ENCODE measurements around the gene SIRT2.

The SIRT2 gene

DNA sequence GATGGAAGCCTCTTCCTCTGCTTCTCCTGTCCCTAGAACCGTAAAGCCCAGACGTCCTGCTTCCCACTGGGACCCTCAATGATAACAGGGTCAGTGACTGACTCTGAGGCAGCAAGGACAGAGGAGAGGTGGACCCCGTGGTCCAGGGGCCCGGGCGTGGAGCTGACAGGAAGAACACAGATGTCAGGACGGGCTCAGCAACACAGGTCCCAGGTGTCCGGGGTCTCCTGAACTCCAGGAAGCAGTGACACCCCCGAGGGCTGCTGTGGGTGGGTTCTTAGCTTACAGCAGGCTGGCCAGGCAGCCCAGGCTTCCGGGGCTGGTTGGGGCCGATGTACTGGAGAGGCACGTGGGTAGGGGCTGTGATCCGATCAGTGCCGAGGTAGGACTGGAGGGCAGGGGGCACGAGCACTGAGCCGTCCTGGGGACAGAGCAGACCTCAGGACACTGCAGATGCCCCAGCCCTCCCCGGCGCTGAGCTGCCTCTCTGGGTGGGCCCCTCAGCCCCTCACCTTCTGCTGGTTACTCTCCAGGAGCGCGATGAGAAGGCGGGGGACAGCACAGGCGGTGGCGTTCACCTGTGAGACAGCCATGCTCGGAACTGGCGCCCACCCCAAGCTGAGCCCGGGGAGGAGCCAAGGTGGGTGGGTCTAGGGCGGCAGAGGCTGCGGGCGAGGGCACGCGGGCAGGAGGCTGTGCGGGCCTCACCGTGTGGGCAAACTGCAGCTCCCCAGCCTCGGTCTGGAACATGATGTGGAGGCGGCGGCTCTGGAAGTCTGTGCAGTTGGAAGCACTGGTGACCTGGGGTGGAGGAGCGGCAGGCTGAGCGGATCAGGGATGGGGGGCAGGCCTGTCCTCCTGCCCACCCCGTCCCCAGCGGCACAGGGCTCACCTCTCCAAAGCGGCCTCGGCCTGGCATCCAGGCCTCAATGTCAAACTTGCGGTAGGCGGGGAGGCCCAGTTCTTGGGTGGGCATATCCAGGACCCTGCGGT lies 16.2 kb upstream of the SIRT2 start:
- Histone ChIP-seq H3K9ac (ENCODE audit: low read length) (no peak overlapping the region), H2BK5ac (ENCODE audit: low read depth, low read length, poor library complexity, severe bottlenecking) (no peak overlapping the region), H2BK12ac (ENCODE audit: low read length in 2 of 2) (no peak overlapping the region), H3K27me3 (ENCODE audit: control insufficient read depth in 1 of 2, insufficient read depth in 1 of 2, low read length in 2 of 2) (peaks cover 6 to 8% of the 10 kb centered on the region in 2 experiments), H3K27ac (ENCODE audit: low read length, poor library complexity, severe bottlenecking) (no peak overlapping the region), H3K18ac (ENCODE audit: low read depth in 1 of 2, low read length in 2 of 2) (no peak overlapping the region), H2BK15ac (ENCODE audit: low read depth, poor library complexity, severe bottlenecking) (no peak overlapping the region), H3K79me1 (replicated peaks; ENCODE audit: low read length, poor library complexity, severe bottlenecking) (no peaks in the 10 kb centered on the region), H3K4me3 (ENCODE audit: insufficient read depth in 1 of 2, low read depth in 1 of 2, low read length in 2 of 2) (no peak overlapping the region), H3K36me3 (ENCODE audit: control insufficient read depth in 1 of 2, insufficient read depth in 2 of 2, low read depth in 1 of 2, low read length in 2 of 2) (peaks cover 0 to 21% of the 10 kb centered on the region in 2 experiments), H2AFZ (ENCODE audit: low read depth, low read length) (no peak overlapping the region), H3K23ac (ENCODE audit: low read length in 2 of 2) (no peak overlapping the region), H3K4me1 (ENCODE audit: control insufficient read depth, insufficient read depth, low read depth, low read length) (peaks cover 4% of the 10 kb centered on the region), H3K4me2 (ENCODE audit: low read length, poor library complexity, severe bottlenecking) (no peak overlapping the region), H3K4ac (ENCODE audit: low read depth in 1 of 2, low read length in 2 of 2) (no peak overlapping the region), H2AK5ac (ENCODE audit: low read length, severe bottlenecking) (no peak overlapping the region), H4K8ac (ENCODE audit: low read length) (no peak overlapping the region), H3K9me3 (ENCODE audit: control insufficient read depth, low read length) (no peaks in the 10 kb centered on the region), H2BK120ac (ENCODE audit: low read depth, low read length) (no peak overlapping the region), H4K91ac (ENCODE audit: low read length) (peak overlapping the region; percentile 28), H3K14ac (ENCODE audit: low read length in 2 of 2) (no peak overlapping the region)
- DNase-seq = no peak
- 96% methylated on average over 44 of the region's 44 CpGs for WGBS

DNA sequence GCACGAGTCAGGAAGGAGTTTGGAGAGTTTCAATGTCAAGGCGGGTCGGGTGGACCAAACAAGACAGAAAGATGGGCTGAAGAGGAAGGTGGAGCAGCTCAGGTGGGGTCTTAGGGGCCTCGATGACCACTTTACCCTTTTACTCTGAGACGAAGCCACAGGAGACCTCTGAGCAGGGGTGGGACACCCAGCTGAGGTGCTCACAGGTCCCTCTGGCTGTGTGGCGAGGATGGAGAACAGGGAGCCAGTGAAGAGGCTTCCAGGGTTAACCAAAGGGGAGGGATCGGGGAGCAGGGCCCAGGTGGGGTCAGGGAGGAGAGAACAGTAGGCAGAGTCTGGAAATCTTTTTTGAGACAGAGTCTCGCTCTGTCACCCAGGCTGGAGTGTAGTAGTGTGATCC lies 14.5 kb upstream of the SIRT2 start:
- Histone ChIP-seq H3K14ac (ENCODE audit: low read length in 2 of 2) (no peak overlapping the region), H3K9ac (ENCODE audit: low read length) (no peak overlapping the region), H3K4ac (ENCODE audit: low read depth in 1 of 2, low read length in 2 of 2) (no peak overlapping the region), H2BK12ac (ENCODE audit: low read length in 2 of 2) (no peak overlapping the region), H3K27ac (ENCODE audit: low read length, poor library complexity, severe bottlenecking) (no peak overlapping the region), H3K23ac (ENCODE audit: low read length in 2 of 2) (no peak overlapping the region), H3K79me1 (replicated peaks; ENCODE audit: low read length, poor library complexity, severe bottlenecking) (no peaks in the 10 kb centered on the region), H2BK5ac (ENCODE audit: low read depth, low read length, poor library complexity, severe bottlenecking) (no peak overlapping the region), H3K4me3 (ENCODE audit: insufficient read depth in 1 of 2, low read depth in 1 of 2, low read length in 2 of 2) (no peak overlapping the region), H2AK5ac (ENCODE audit: low read length, severe bottlenecking) (no peak overlapping the region), H3K36me3 (ENCODE audit: control insufficient read depth in 1 of 2, insufficient read depth in 2 of 2, low read depth in 1 of 2, low read length in 2 of 2) (peaks cover under 1 to 18% of the 10 kb centered on the region in 2 experiments), H2BK120ac (ENCODE audit: low read depth, low read length) (no peak overlapping the region), H2BK15ac (ENCODE audit: low read depth, poor library complexity, severe bottlenecking) (no peak overlapping the region), H4K91ac (ENCODE audit: low read length) (no peak overlapping the region), H3K4me1 (ENCODE audit: control insufficient read depth, insufficient read depth, low read depth, low read length) (peaks cover 4% of the 10 kb centered on the region), H3K27me3 (ENCODE audit: control insufficient read depth in 1 of 2, insufficient read depth in 1 of 2, low read length in 2 of 2) (peaks cover 6 to 8% of the 10 kb centered on the region in 2 experiments), H2AFZ (ENCODE audit: low read depth, low read length) (no peak overlapping the region), H3K4me2 (ENCODE audit: low read length, poor library complexity, severe bottlenecking) (no peak overlapping the region), H4K8ac (ENCODE audit: low read length) (no peak overlapping the region), H3K18ac (ENCODE audit: low read depth in 1 of 2, low read length in 2 of 2) (no peak overlapping the region), H3K9me3 (ENCODE audit: control insufficient read depth, low read length) (no peaks in the 10 kb centered on the region)
- no peak for DNase-seq
- WGBS = 96% methylated on average over 8 of the region's 8 CpGs

DNA sequence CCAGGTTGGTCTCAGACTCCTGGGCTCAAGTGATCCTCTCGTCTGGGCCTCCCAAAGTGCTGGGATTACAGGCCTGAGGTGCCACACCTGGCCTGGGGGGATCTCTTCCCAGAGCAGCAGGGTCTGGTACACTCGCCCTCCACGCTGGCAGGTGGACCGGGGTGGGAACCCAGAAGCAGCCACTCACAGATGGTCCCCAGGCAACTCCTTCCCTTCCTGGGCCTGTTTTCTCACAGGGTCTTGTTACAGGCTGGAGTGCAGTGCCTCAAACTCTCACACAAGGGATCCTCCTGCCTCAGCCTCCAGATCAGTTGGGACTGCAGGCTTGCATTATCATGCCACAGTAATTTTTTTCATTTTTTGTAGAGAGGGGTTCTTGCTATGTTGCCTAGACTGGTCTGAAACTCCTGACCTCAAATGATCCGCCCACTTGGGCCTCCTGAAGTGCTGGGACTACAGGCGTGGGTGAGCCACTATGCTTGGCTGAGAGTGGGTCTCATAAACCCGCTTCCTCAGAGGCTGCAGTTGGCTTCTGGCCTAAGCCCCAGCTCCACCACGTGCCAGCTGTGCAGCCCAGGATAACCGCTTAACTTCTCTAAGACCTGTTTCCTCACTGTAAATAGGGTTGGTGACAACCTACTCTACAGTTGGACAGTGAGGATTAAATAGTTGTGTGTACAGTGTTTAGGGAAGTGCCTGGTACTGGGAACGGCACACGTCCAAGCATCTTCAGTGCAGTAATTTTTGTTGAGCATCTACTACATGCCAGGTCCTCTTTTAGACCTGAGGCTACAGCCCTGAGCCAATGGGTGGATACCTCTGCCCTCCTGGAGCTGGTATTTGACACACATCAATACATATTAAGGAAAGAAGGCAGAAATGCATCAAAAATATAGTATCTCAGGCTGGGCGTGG lies 13.4 kb upstream of the SIRT2 start:
- H3K4ac ChIP-seq (ENCODE audit: low read depth in 1 of 2, low read length in 2 of 2) = no peak overlapping the region
- H3K4me2 ChIP-seq (ENCODE audit: low read length, poor library complexity, severe bottlenecking) = no peak overlapping the region
- H3K27ac ChIP-seq (ENCODE audit: low read length, poor library complexity, severe bottlenecking) = no peak overlapping the region
- no peaks in the 10 kb centered on the region for H3K79me1 ChIP-seq (replicated peaks; ENCODE audit: low read length, poor library complexity, severe bottlenecking)
- no peak overlapping the region for H2BK5ac ChIP-seq (ENCODE audit: low read depth, low read length, poor library complexity, severe bottlenecking)
- H2BK15ac ChIP-seq (ENCODE audit: low read depth, poor library complexity, severe bottlenecking) = no peak overlapping the region
- H3K9me3 ChIP-seq (ENCODE audit: control insufficient read depth, low read length) = no peaks in the 10 kb centered on the region
- H2AFZ ChIP-seq (ENCODE audit: low read depth, low read length) = no peak overlapping the region
- H3K4me3 ChIP-seq (ENCODE audit: insufficient read depth in 1 of 2, low read depth in 1 of 2, low read length in 2 of 2) = no peak overlapping the region
- H3K23ac ChIP-seq (ENCODE audit: low read length in 2 of 2) = no peak overlapping the region
- H2BK12ac ChIP-seq (ENCODE audit: low read length in 2 of 2) = no peak overlapping the region
- no peak overlapping the region for H4K91ac ChIP-seq (ENCODE audit: low read length)
- WGBS = 85% methylated on average over 12 of the region's 12 CpGs
- no peak overlapping the region for H3K14ac ChIP-seq (ENCODE audit: low read length in 2 of 2)
- H3K9ac ChIP-seq (ENCODE audit: low read length) = no peak overlapping the region
- H2AK5ac ChIP-seq (ENCODE audit: low read length, severe bottlenecking) = no peak overlapping the region
- H2BK120ac ChIP-seq (ENCODE audit: low read depth, low read length) = no peak overlapping the region
- H3K4me1 ChIP-seq (ENCODE audit: control insufficient read depth, insufficient read depth, low read depth, low read length) = peaks cover 4% of the 10 kb centered on the region
- peaks cover 6 to 8% of the 10 kb centered on the region in 2 experiments for H3K27me3 ChIP-seq (ENCODE audit: control insufficient read depth in 1 of 2, insufficient read depth in 1 of 2, low read length in 2 of 2)
- H4K8ac ChIP-seq (ENCODE audit: low read length) = no peak overlapping the region
- H3K18ac ChIP-seq (ENCODE audit: low read depth in 1 of 2, low read length in 2 of 2) = no peak overlapping the region
- peaks cover 5 to 20% of the 10 kb centered on the region in 2 experiments for H3K36me3 ChIP-seq (ENCODE audit: control insufficient read depth in 1 of 2, insufficient read depth in 2 of 2, low read depth in 1 of 2, low read length in 2 of 2)
- DNase-seq = no peak

All from mesenchymal stem cell (in vitro differentiated cells and primary cell).